B cell (primary cell): ENCODE measurements around the gene ETFBKMT. TPM values are rescaled to one million over a fixed set of nuclear protein-coding genes. Genes with fewer than 3 reads are reported as not detected.

Source experiments
- ATAC-seq: fragments of 200-7000 bp; cut with Tn5 transposase; one replicate; pipeline ENCODE4 v1.10.0; 2021; ENCODE audit warnings: low read depth, mild to moderate bottlenecking, moderate number of reproducible peaks, moderate library complexity
- CTCF ChIA-PET: fragments of 350-600 bp; sonication (Branson Sonifier 250); formaldehyde crosslinking; loops from one replicate; lab custom pipeline; 2021; ENCODE audit warnings: antibody characterized with exemption, inconsistent platforms; lab: Charles Lee
- POLR2A ChIA-PET: fragments of 350-600 bp; sonication (Branson Sonifier 250); formaldehyde crosslinking; loops from one replicate; lab custom pipeline; 2021; ENCODE audit warnings: antibody characterized with exemption; lab: Charles Lee
- DNase-seq: peaks from one replicate; pipeline ENCODE4 v3.0.0; 2013
- H2AFZ ChIP-seq: 2 replicates; pipeline ENCODE4 v1.6.1; 2012; ENCODE audit warnings: mild to moderate bottlenecking, low read depth, low read length; ENCODE audit not compliant: insufficient read depth, poor library complexity, severe bottlenecking
- H3K27ac ChIP-seq, 2 donors: 1 replicate in 1 of 2; 2 replicates in 1 of 2; pipeline ENCODE4 v1.5.1; 2012 to 2013; ENCODE audit warnings: low read length in 2 of 2, mild to moderate bottlenecking in 2 of 2, moderate library complexity in 1 of 2
- H3K27me3 ChIP-seq, 4 experiments: fragments of 200-600 bp in 1 of 4; sonication (generic) in 1 of 4; replicated peaks in 1 of 4; 1 replicate in 2 of 4; 2 replicates in 2 of 4; pipeline versions ENCODE4 v1.6.1 to v1.7.0; 2013 to 2016; ENCODE audit warnings: low read length in 3 of 4, mild to moderate bottlenecking in 2 of 4, mixed read lengths in 1 of 4, moderate library complexity in 1 of 4; ENCODE audit not compliant: insufficient read depth in 4 of 4, control insufficient read depth in 3 of 4; ENCODE audit errors: control extremely low read depth in 1 of 4
- H3K36me3 ChIP-seq, 2 experiments: replicated peaks in 1 of 2; 1 replicate in 1 of 2; 2 replicates in 1 of 2; pipeline versions ENCODE4 v1.6.1 to v1.7.1; 2013; ENCODE audit warnings: low read length in 1 of 2; ENCODE audit not compliant: insufficient read depth in 2 of 2, control insufficient read depth in 1 of 2; ENCODE audit errors: control extremely low read depth in 1 of 2, extremely low read depth in 1 of 2
- H3K4me1 ChIP-seq, 2 donors: fragments of 200-600 bp in 1 of 2; sonication (generic) in 1 of 2; 1 replicate in 1 of 2; 2 replicates in 1 of 2; pipeline versions ENCODE4 v1.5.1 to v1.6.1; 2013 to 2017; ENCODE audit warnings: low read length in 2 of 2; ENCODE audit not compliant: control insufficient read depth in 2 of 2, insufficient read depth in 2 of 2
- H3K4me2 ChIP-seq: replicated peaks from 2 replicates; pipeline ENCODE3; 2012; ENCODE audit warnings: mild to moderate bottlenecking, low read depth, low read length; ENCODE audit not compliant: poor library complexity, severe bottlenecking
- H3K4me3 ChIP-seq, 5 experiments: fragments of 200-600 bp in 1 of 5; sonication (generic) in 1 of 5; 1 replicate in 3 of 5; 2 replicates in 2 of 5; pipeline versions ENCODE4 v1.5.1 to v1.7.0; 2011 to 2016; ENCODE audit warnings: low read length in 4 of 5, mild to moderate bottlenecking in 4 of 5, low read depth in 2 of 5, control low read depth in 1 of 5, moderate library complexity in 1 of 5; ENCODE audit not compliant: insufficient read depth in 1 of 5; ENCODE audit errors: control extremely low read depth in 1 of 5, extremely low read depth in 1 of 5
- H3K79me2 ChIP-seq: fragments of 200-600 bp; sonication (generic); one replicate; pipeline ENCODE4 v1.6.0; 2016; ENCODE audit warnings: low read length; ENCODE audit not compliant: control insufficient read depth, insufficient read depth
- H3K9ac ChIP-seq: fragments of 200-600 bp; sonication (generic); 2 replicates; pipeline ENCODE4 v1.6.1; 2017; ENCODE audit warnings: mild to moderate bottlenecking, low read length, moderate library complexity
- H3K9me3 ChIP-seq, 3 donors: one replicate each; pipeline versions ENCODE4 v1.6.1 to v1.7.1; 2013; ENCODE audit warnings: low read length in 2 of 3; ENCODE audit not compliant: control insufficient read depth in 2 of 3, insufficient read depth in 1 of 3; ENCODE audit errors: control extremely low read depth in 1 of 3
- H4K20me1 ChIP-seq: 2 replicates; pipeline ENCODE4 v1.6.0; 2012; ENCODE audit warnings: mild to moderate bottlenecking, low read length; ENCODE audit not compliant: insufficient read depth, control insufficient read depth, poor library complexity, severe bottlenecking
- H3K27ac Mint-ChIP-seq: one replicate; pipeline ENCODE4 v1.8.0; 2021; ENCODE audit warnings: mixed read lengths
- H3K27me3 Mint-ChIP-seq: one replicate; pipeline ENCODE4 v1.8.0; 2021; ENCODE audit warnings: mixed read lengths
- H3K4me1 Mint-ChIP-seq: one replicate; pipeline ENCODE4 v1.8.0; 2021; ENCODE audit warnings: mixed read lengths
- H3K4me3 Mint-ChIP-seq: one replicate; pipeline ENCODE4 v1.8.0; 2021; ENCODE audit warnings: mixed read lengths
- H3K9me3 Mint-ChIP-seq: one replicate; pipeline ENCODE4 v1.8.0; 2022; ENCODE audit warnings: mixed read lengths; ENCODE audit not compliant: insufficient read depth
- CTCF ChIP-seq: fragments of 200-600 bp; IDR thresholded peaks from one replicate; pipeline ENCODE4 v1.8.0; 2022; ENCODE audit warnings: antibody characterized with exemption, mild to moderate bottlenecking
- EZH2 ChIP-seq: IDR thresholded peaks from 2 replicates; pipeline ENCODE4 v1.6.1; 2012; ENCODE audit warnings: borderline replicate concordance, low read depth, mild to moderate bottlenecking, moderate library complexity, low read length; ENCODE audit not compliant: insufficient read depth, poor library complexity, severe bottlenecking
- WGBS: methylation state at CpG from one replicate; pipeline ENCODE4 v1.1.5; 2013; ENCODE audit warnings: missing lambda C conversion rate; ENCODE audit not compliant: insufficient coverage; 5-methylcytosine and 5-hydroxymethylcytosine counted together
- intact Hi-C: fragments of 100-400 bp; cut with micrococcal nuclease; formaldehyde crosslinking; loops from one replicate; pipeline ENCODE4 v1.10.0; 2022
- polyA plus RNA-seq: library from polyadenylated mRNA; depleted of rRNA; stranded (reverse); fragments of >200 nt; gene quantifications from 2 replicates; pipeline ENCODE4 v1.2.3, GENCODE V29; 2012
- total RNA-seq, 2 donors: library from RNA; stranded (reverse); fragments of 120-200 nt in 1 of 2; gene quantifications; 1 replicate in 1 of 2; 2 replicates in 1 of 2; pipeline versions ENCODE4 v1.2.3 to v1.2.4, GENCODE V29; 2013 to 2022

The ETFBKMT gene
- total and polyA plus RNA-seq, 2 donors (not counting 1 experiment from before 2014, with no cell fraction given): 0.58 to 2.4 TPM

- Histone ChIP-seq H3K27ac (no peak overlapping the region), H3K79me2 (no peaks in the 10 kb centered on the region), H4K20me1 (no peaks in the 10 kb centered on the region), H3K4me2 (no peak overlapping the region), H2AFZ (no peak overlapping the region), H3K9ac (no peak overlapping the region), H3K27me3 (no peaks in the 10 kb centered on the region), H3K9me3 (no peaks in the 10 kb centered on the region), H3K4me3 (no peak overlapping the region), H3K36me3 (no peaks in the 10 kb centered on the region), H3K4me1 (peaks cover 17 to 26% of the 10 kb centered on the region in 2 donors)
- Mint-ChIP-seq H3K9me3 (no peaks in the 10 kb centered on the region), H3K4me3 (no peak overlapping the region), H3K27me3 (no peaks in the 10 kb centered on the region), H3K27ac (no peak overlapping the region), H3K4me1 (peaks cover 21% of the 10 kb centered on the region)
- no peak for ATAC-seq
- no peak for DNase-seq
- no peak for TF ChIP-seq EZH2
- intact Hi-C loops: no loop called here
- ChIA-PET CTCF (interaction anchor here (0.6 to 5.0 kb wide), 2 partner anchors 193 to 239 kb away, joined by 3 to 45 read pairs; no protein-coding TSS in a partner anchor), POLR2A (interaction anchor here (0.6 kb wide), 1 partner anchor 69 kb away, joined by 6 read pairs; no protein-coding TSS in a partner anchor)
- 87% methylated on average over 6 of the region's 11 CpGs for WGBS
Observed at GRCh38 chr12:31641509-31642090, 17.9 kb upstream of the ETFBKMT start.

- H3K4me1 Mint-ChIP-seq: peaks cover 27% of the 10 kb centered on the region
- no peak for DNase-seq
- no peak overlapping the region for H3K27ac Mint-ChIP-seq
- no peaks in the 10 kb centered on the region for H3K9me3 ChIP-seq
- POLR2A ChIA-PET: no interaction called here
- H3K27me3 ChIP-seq: no peaks in the 10 kb centered on the region
- H3K4me1 ChIP-seq: peaks cover 21 to 22% of the 10 kb centered on the region in 2 donors
- H3K79me2 ChIP-seq: no peaks in the 10 kb centered on the region
- CTCF ChIA-PET: interaction anchor here (0.8 to 4.3 kb wide), 4 partner anchors 9 to 739 kb away, joined by 3 to 28 read pairs (median 4); no protein-coding TSS in a partner anchor
- H3K27ac ChIP-seq: no peak overlapping the region
- no peaks in the 10 kb centered on the region for H3K27me3 Mint-ChIP-seq
- no peaks in the 10 kb centered on the region for H3K9me3 Mint-ChIP-seq
- H3K4me3 ChIP-seq: no peak overlapping the region
- WGBS: no CpG with 5 or more reads among the region's 8 CpGs
- TF ChIP-seq CTCF (no peak), EZH2 (no peak)
- ATAC-seq: no peak
- H3K36me3 ChIP-seq: no peaks in the 10 kb centered on the region
- H2AFZ ChIP-seq: no peak overlapping the region
- intact Hi-C loops: no loop called here
- H3K9ac ChIP-seq: no peak overlapping the region
- no peak overlapping the region for H3K4me2 ChIP-seq
- H4K20me1 ChIP-seq: no peaks in the 10 kb centered on the region
- H3K4me3 Mint-ChIP-seq: no peak overlapping the region
Observed at GRCh38 chr12:31644536-31644935, 15.0 kb upstream of the ETFBKMT start.
